AG04450 (cell line): Measurements from ENCODE around the gene TERF2IP. TPM values are rescaled to one million over a fixed set of nuclear protein-coding genes. Genes with fewer than 3 reads are reported as not detected.

Source experiments
- CTCF ChIA-PET: fragments of 300-600, 350-600 bp; formaldehyde crosslinking; extraction: SDS; loops from one replicate; lab custom pipeline; 2022; ENCODE audit warnings: antibody characterized with exemption, inconsistent platforms; lab: Charles Lee
- POLR2A ChIA-PET: fragments of 350-600 bp; formaldehyde crosslinking; extraction: SDS; loops from one replicate; lab custom pipeline; 2021; ENCODE audit warnings: antibody characterized with exemption, inconsistent platforms; lab: Yijun Ruan, JAX
- DNase-seq: peaks from one replicate; pipeline ENCODE4 v3.0.0-alpha.2; 2011; ENCODE audit warnings: low read depth, low spot score
- H3K27ac ChIP-seq: one replicate; pipeline ENCODE4 v1.5.1; 2012; ENCODE audit warnings: low read depth, low read length, control low read depth
- H3K27me3 ChIP-seq: one replicate; pipeline ENCODE4 v1.6.0; 2012; ENCODE audit warnings: low read length; ENCODE audit not compliant: control insufficient read depth, insufficient read depth
- H3K4me3 ChIP-seq: 2 replicates; pipeline ENCODE4 v1.5.1; 2011; ENCODE audit warnings: mild to moderate bottlenecking, low read depth, low read length, control low read depth
- H3K9me3 ChIP-seq: 2 replicates; pipeline ENCODE4 v1.5.1; 2012; ENCODE audit warnings: low read length; ENCODE audit not compliant: control insufficient read depth, insufficient read depth
- CTCF ChIP-seq: IDR thresholded peaks from 2 replicates; pipeline ENCODE4 v1.5.1; 2011; ENCODE audit warnings: low read depth, low read length, control low read depth, inconsistent platforms
- polyA plus RNA-seq: library from polyadenylated mRNA; depleted of rRNA; stranded (reverse); fragments of >200 nt; gene quantifications from 2 replicates; pipeline ENCODE4 v1.2.3, GENCODE V29; 2011

TERF2IP gene
- polyA plus RNA-seq, 1 experiment = 59.5 TPM

GRCh38 chr16:75626806-75627205 is 20.8 kb upstream of the TERF2IP start:
- DNase-seq = no peak
- no peak for TF ChIP-seq CTCF
- Histone ChIP-seq H3K4me3 (no peak overlapping the region), H3K27me3 (no peaks in the 10 kb centered on the region), H3K27ac (no peak overlapping the region), H3K9me3 (no peaks in the 10 kb centered on the region; the same call in 1 of the 2 replicates)
- POLR2A ChIA-PET = no interaction called here
- CTCF ChIA-PET = no interaction called here

- H3K27ac ChIP-seq = no peak overlapping the region
- no peaks in the 10 kb centered on the region; the same call in 1 of the 2 replicates for H3K9me3 ChIP-seq
- no peak overlapping the region for H3K4me3 ChIP-seq
- no peak for DNase-seq
- no peak for TF ChIP-seq CTCF
- ChIA-PET POLR2A (no interaction called here), CTCF (no interaction called here)
- H3K27me3 ChIP-seq = no peaks in the 10 kb centered on the region
Observed at GRCh38 chr16:75627851-75628250, 19.7 kb upstream of the TERF2IP start.

- POLR2A ChIA-PET = no interaction called here
- Histone ChIP-seq H3K4me3 (no peak overlapping the region), H3K27me3 (no peaks in the 10 kb centered on the region), H3K27ac (no peak overlapping the region), H3K9me3 (no peaks in the 10 kb centered on the region)
- DNase-seq = no peak
- TF ChIP-seq CTCF = no peak
- CTCF ChIA-PET = no interaction called here
Observed at GRCh38 chr16:75628351-75628750, 19.2 kb upstream of the TERF2IP start.

GRCh38 chr16:75629132-75629531 is 18.4 kb upstream of the TERF2IP start:
- CTCF ChIA-PET = no interaction called here
- no peak overlapping the region for H3K27ac ChIP-seq
- H3K4me3 ChIP-seq = no peak overlapping the region
- no peaks in the 10 kb centered on the region for H3K9me3 ChIP-seq
- DNase-seq = no peak
- TF ChIP-seq CTCF = no peak
- H3K27me3 ChIP-seq = no peaks in the 10 kb centered on the region
- POLR2A ChIA-PET = no interaction called here

GRCh38 chr16:75630052-75630451 is 17.5 kb upstream of the TERF2IP start:
- no peak for TF ChIP-seq CTCF
- DNase-seq = no peak
- no peaks in the 10 kb centered on the region for H3K27me3 ChIP-seq
- CTCF ChIA-PET = interaction anchor here (0.9 kb wide), 1 partner anchor 9 kb away, joined by 3 read pairs; no protein-coding TSS in a partner anchor
- POLR2A ChIA-PET = no interaction called here
- H3K4me3 ChIP-seq = no peak overlapping the region
- no peaks in the 10 kb centered on the region for H3K9me3 ChIP-seq
- no peak overlapping the region for H3K27ac ChIP-seq
